ENCODE data around the gene RPS2.
A peak's percentile ranks its signal among the peaks of the same experiment; 100 is the strongest.

RPS2 gene

GRCh38 chr16:2006317-2006716 lies 41.7 kb upstream of the RPS2 start:
- no peaks in the 10 kb centered on the region for H3K27me3 ChIP-seq (ENCODE audit: insufficient read depth, poor library complexity, severe bottlenecking)
- H3K4me3 ChIP-seq (replicated peaks; ENCODE audit: insufficient read depth, low read length): no peak overlapping the region
- DNase-seq (ENCODE audit: low read depth in 1 of 2, low spot score in 1 of 2): no peak
- TF ChIP-seq GABPA (IDR thresholded peaks at IDR 0.05; ENCODE audit: low read depth): no peak
- H3K27ac ChIP-seq (replicated peaks): no peak overlapping the region

DNA sequence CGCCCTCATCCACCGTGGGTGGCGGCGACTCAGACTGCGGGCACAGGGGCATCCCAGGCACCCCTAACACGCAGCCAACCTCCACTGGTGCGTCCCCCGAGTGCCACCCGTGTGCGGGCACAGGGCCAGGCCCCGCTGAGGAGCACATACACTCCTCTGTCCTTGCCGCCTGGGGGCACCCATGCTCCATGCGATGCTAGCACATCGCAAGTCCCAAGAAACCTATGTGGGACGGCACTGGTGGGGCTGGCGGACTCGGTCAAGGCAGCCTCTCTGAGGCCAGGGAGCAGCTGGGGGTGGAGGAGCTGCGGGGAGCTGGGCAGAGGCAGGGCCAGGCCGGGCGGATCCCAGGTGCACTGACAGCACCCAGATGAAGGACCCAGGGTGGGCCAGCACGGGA lies 41.0 kb upstream of the RPS2 start:
- no peak overlapping the region for H3K27ac ChIP-seq (replicated peaks)
- DNase-seq (ENCODE audit: low read depth in 1 of 2, low spot score in 1 of 2): no peak
- no peak overlapping the region for H3K4me3 ChIP-seq (replicated peaks; ENCODE audit: insufficient read depth, low read length)
- TF ChIP-seq SPI1 (IDR thresholded peaks at IDR 0.05; ENCODE audit: borderline replicate concordance, low read depth): no peak
- no peak for TF ChIP-seq POLR2AphosphoS5 (IDR thresholded peaks at IDR 0.05; ENCODE audit: low read depth)
- no peaks in the 10 kb centered on the region for H3K27me3 ChIP-seq (ENCODE audit: insufficient read depth, poor library complexity, severe bottlenecking)

- no peak for DNase-seq (ENCODE audit: low read depth in 1 of 2, low spot score in 1 of 2)
- no peaks in the 10 kb centered on the region for H3K27me3 ChIP-seq (ENCODE audit: insufficient read depth, poor library complexity, severe bottlenecking)
- H3K27ac ChIP-seq (replicated peaks): no peak overlapping the region
- TF ChIP-seq, protein P1, sequence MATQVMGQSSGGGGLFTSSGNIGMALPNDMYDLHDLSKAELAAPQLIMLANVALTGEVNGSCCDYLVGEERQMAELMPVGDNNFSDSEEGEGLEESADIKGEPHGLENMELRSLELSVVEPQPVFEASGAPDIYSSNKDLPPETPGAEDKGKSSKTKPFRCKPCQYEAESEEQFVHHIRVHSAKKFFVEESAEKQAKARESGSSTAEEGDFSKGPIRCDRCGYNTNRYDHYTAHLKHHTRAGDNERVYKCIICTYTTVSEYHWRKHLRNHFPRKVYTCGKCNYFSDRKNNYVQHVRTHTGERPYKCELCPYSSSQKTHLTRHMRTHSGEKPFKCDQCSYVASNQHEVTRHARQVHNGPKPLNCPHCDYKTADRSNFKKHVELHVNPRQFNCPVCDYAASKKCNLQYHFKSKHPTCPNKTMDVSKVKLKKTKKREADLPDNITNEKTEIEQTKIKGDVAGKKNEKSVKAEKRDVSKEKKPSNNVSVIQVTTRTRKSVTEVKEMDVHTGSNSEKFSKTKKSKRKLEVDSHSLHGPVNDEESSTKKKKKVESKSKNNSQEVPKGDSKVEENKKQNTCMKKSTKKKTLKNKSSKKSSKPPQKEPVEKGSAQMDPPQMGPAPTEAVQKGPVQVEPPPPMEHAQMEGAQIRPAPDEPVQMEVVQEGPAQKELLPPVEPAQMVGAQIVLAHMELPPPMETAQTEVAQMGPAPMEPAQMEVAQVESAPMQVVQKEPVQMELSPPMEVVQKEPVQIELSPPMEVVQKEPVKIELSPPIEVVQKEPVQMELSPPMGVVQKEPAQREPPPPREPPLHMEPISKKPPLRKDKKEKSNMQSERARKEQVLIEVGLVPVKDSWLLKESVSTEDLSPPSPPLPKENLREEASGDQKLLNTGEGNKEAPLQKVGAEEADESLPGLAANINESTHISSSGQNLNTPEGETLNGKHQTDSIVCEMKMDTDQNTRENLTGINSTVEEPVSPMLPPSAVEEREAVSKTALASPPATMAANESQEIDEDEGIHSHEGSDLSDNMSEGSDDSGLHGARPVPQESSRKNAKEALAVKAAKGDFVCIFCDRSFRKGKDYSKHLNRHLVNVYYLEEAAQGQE (IDR thresholded peaks at IDR 0.05; ENCODE audit: insufficient replicate concordance, low read depth): no peak
- TF ChIP-seq POLR2AphosphoS5 (IDR thresholded peaks at IDR 0.05; ENCODE audit: low read depth): no peak
- TF ChIP-seq CTCF (IDR thresholded peaks at IDR 0.05; ENCODE audit: insufficient read depth, low read length): no peak
- no peak for TF ChIP-seq GABPA (IDR thresholded peaks at IDR 0.05; ENCODE audit: low read depth)
- TF ChIP-seq SPI1 (IDR thresholded peaks at IDR 0.05; ENCODE audit: borderline replicate concordance, low read depth): no peak
- no peak overlapping the region for H3K4me3 ChIP-seq (replicated peaks; ENCODE audit: insufficient read depth, low read length)
These were observed 40.3 kb upstream of the RPS2 start for GRCh38 chr16:2004795-2005517.

DNA sequence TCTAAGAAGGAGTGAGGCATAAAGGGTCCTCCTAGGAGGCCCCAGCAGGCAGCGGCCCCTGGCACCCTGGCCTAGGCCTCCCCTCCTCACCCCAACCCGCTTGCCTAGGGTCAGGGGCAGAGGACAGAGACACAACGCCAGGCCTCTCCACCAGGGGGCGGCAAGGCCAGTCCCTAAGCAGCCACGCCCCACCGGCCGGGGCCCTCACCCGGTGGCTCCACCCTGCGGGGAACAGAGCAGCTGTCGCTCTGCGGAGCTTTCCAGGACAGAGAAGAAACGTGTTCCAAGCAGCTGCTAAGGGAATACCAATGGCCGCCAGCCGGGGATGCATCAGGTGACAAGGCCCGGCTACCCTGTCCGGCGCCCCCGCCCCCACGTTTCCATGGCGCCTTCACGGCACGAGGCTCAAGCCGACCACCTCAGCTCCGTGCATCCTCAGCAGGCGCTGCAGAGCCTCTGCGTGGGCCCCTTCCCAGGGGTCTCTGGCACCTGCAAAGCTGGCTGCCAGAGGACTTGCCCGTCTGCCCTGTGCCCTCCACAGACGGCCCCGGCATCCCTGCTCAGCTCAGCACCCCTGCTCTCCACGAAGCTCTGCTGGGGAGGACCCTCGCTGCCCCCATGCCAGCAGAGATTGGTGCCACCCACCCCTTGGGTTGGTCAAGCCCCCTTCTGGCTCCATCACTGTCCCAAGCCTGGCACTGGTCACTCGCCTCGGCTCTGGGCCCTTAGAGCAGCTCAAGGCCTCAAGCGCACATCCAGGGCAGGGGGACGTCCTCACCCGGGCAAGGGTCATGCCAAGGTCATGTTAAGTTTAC lies 39.4 kb upstream of the RPS2 start:
- DNase-seq (ENCODE audit: low read depth in 1 of 2, low spot score in 1 of 2): peak; percentile 82 to 93
- TF ChIP-seq GABPA (IDR thresholded peaks at IDR 0.05; ENCODE audit: low read depth): no peak
- no peak for TF ChIP-seq POLR2AphosphoS5 (IDR thresholded peaks at IDR 0.05; ENCODE audit: low read depth)
- TF ChIP-seq CTCF (IDR thresholded peaks at IDR 0.05; ENCODE audit: insufficient read depth, low read length): peak; percentile 93
- no peak for TF ChIP-seq SPI1 (IDR thresholded peaks at IDR 0.05; ENCODE audit: borderline replicate concordance, low read depth)
- Histone ChIP-seq H3K4me3 (replicated peaks; ENCODE audit: insufficient read depth, low read length) (no peak overlapping the region), H3K27me3 (ENCODE audit: insufficient read depth, poor library complexity, severe bottlenecking) (no peaks in the 10 kb centered on the region), H3K27ac (replicated peaks) (no peak overlapping the region)

GRCh38 chr16:2003231-2003826 lies 38.7 kb upstream of the RPS2 start:
- Histone ChIP-seq H3K4me3 (replicated peaks; ENCODE audit: insufficient read depth, low read length) (no peak overlapping the region), H3K27ac (replicated peaks) (no peak overlapping the region), H3K27me3 (ENCODE audit: insufficient read depth, poor library complexity, severe bottlenecking) (no peaks in the 10 kb centered on the region)
- TF ChIP-seq SPI1 (IDR thresholded peaks at IDR 0.05; ENCODE audit: borderline replicate concordance, low read depth) (no peak), CTCF (IDR thresholded peaks at IDR 0.05; ENCODE audit: insufficient read depth, low read length) (no peak), POLR2AphosphoS5 (IDR thresholded peaks at IDR 0.05; ENCODE audit: low read depth) (no peak), GABPA (IDR thresholded peaks at IDR 0.05; ENCODE audit: low read depth) (no peak)
- TF ChIP-seq, protein P1 (IDR thresholded peaks at IDR 0.05; ENCODE audit: insufficient replicate concordance, low read depth): no peak
- DNase-seq (ENCODE audit: low read depth in 1 of 2, low spot score in 1 of 2): no peak

All from HL-60 (cell line).